HCT116 (cell line): ENCODE data around the gene SENP8. TPM values are rescaled to one million over a fixed set of nuclear protein-coding genes. Genes with fewer than 3 reads are reported as not detected.

ENCODE experiments used
- ATAC-seq: fragments of 200-7000 bp; cut with Tn5 transposase; 2 replicates; pipeline ENCODE4 v1.9.1; 2020; ENCODE audit warnings: mild to moderate bottlenecking, moderate library complexity
- BruUV-seq: library from RNA; stranded (reverse); fragments of 400-500 nt; replicated peaks from 2 replicates; lab custom pipeline; 2021; lab: Mats Ljungman, UMichigan
- CTCF ChIA-PET: fragments of 300-600 bp; sonication (Branson Sonifier 250); formaldehyde crosslinking; loops from one replicate; lab custom pipeline; 2021; ENCODE audit warnings: antibody characterized with exemption; lab: Charles Lee
- POLR2A ChIA-PET: fragments of 300-600, 350-600 bp; sonication (Branson Sonifier 250); formaldehyde crosslinking; loops from one replicate; lab custom pipeline; 2021; ENCODE audit warnings: antibody characterized with exemption; lab: Charles Lee
- RAD21 ChIA-PET, 2 experiments: fragments of 300-600 bp; sonication (Branson Sonifier 250); formaldehyde crosslinking; loops; one replicate each; lab custom pipeline; 2023; ENCODE audit warnings: low total read pairs in 2 of 2; ENCODE audit not compliant: uncharacterized antibody in 2 of 2, unreplicated experiment in 2 of 2, low non-redundant PET in 1 of 2; lab: Charles Lee
- DNase-seq: peaks from one replicate; pipeline ENCODE4 v3.0.0-alpha.2; 2010; ENCODE audit warnings: low read depth, low spot score
- H2AFZ ChIP-seq: fragments of 200-600 bp; shearing (Covaris generic), sonication (generic); 2 replicates; pipeline ENCODE4 v1.6.1; 2017; ENCODE audit warnings: low read depth, mixed run types, mixed read lengths, antibody characterized with exemption, low read length; ENCODE audit not compliant: poor library complexity, severe bottlenecking
- H3K27ac ChIP-seq: 2 replicates; pipeline ENCODE4 v1.5.1; 2012; ENCODE audit warnings: low read depth, low read length
- H3K27me3 ChIP-seq: fragments of 200-600 bp; sonication (generic); 2 replicates; pipeline ENCODE4 v1.6.1; 2016; ENCODE audit warnings: mixed run types, low read length, mixed read lengths; ENCODE audit not compliant: insufficient read depth
- H3K36me3 ChIP-seq, 2 experiments: fragments of 200-500 bp in 1 of 2; fragments of 200-600 bp in 1 of 2; sonication (Bioruptor generic) in 1 of 2; sonication (generic) in 1 of 2; 2 replicates each; pipeline versions ENCODE4 v1.5.1 to v1.6.1; 2014 to 2016; ENCODE audit warnings: low read length in 2 of 2, inconsistent platforms in 1 of 2, mixed read lengths in 1 of 2, mixed run types in 1 of 2; ENCODE audit not compliant: insufficient read depth in 2 of 2, control insufficient read depth in 1 of 2
- H3K4me1 ChIP-seq, 2 experiments: fragments of 200-600 bp in 1 of 2; sonication (generic) in 1 of 2; 2 replicates each; pipeline versions ENCODE4 v1.5.1 to v1.6.1; 2012 to 2017; ENCODE audit warnings: low read length in 2 of 2, inconsistent platforms in 1 of 2, mild to moderate bottlenecking in 1 of 2, mixed read lengths in 1 of 2, mixed run types in 1 of 2, moderate library complexity in 1 of 2; ENCODE audit not compliant: insufficient read depth in 2 of 2, control insufficient read depth in 1 of 2
- H3K4me2 ChIP-seq: fragments of 200-600 bp; sonication (generic); 2 replicates; pipeline ENCODE4 v1.6.1; 2017; ENCODE audit warnings: mixed run types, low read length, mixed read lengths
- H3K4me3 ChIP-seq, 2 experiments: fragments of 200-600 bp in 1 of 2; sonication (generic) in 1 of 2; replicated peaks in 1 of 2; 2 replicates each; pipeline ENCODE4 v1.5.1; 2011 to 2016; ENCODE audit warnings: low read length in 2 of 2, control low read depth in 1 of 2, low read depth in 1 of 2, mild to moderate bottlenecking in 1 of 2, mixed read lengths in 1 of 2, mixed run types in 1 of 2
- H3K79me2 ChIP-seq: fragments of 200-600 bp; sonication (generic); 2 replicates; pipeline ENCODE4 v1.6.1; 2017; ENCODE audit warnings: mild to moderate bottlenecking, mixed run types, low read length, moderate library complexity, mixed read lengths; ENCODE audit not compliant: insufficient read depth
- H3K9ac ChIP-seq: fragments of 200-600 bp; sonication (generic); 2 replicates; pipeline ENCODE4 v1.6.1; 2016; ENCODE audit warnings: low read length, mixed read lengths
- H3K9me2 ChIP-seq: fragments of 200-600 bp; sonication (generic), shearing (Covaris generic); 2 replicates; pipeline ENCODE4 v1.6.1; 2017; ENCODE audit warnings: mixed run types, mild to moderate bottlenecking, moderate library complexity; ENCODE audit not compliant: insufficient read depth
- H3K9me3 ChIP-seq, 2 experiments: fragments of 200-500 bp in 1 of 2; fragments of 200-600 bp in 1 of 2; sonication (Bioruptor generic) in 1 of 2; sonication (generic) in 1 of 2; 2 replicates each; pipeline ENCODE4 v1.6.1; 2014 to 2017; ENCODE audit warnings: low read length in 2 of 2, mixed read lengths in 2 of 2, inconsistent platforms in 1 of 2, low read depth in 1 of 2, mild to moderate bottlenecking in 1 of 2, mixed run types in 1 of 2, moderate library complexity in 1 of 2; ENCODE audit not compliant: control insufficient read depth in 1 of 2, insufficient read depth in 1 of 2
- H4K20me1 ChIP-seq: fragments of 200-600 bp; sonication (generic), shearing (Covaris generic); 2 replicates; pipeline ENCODE4 v1.6.1; 2017; ENCODE audit warnings: mixed run types, mild to moderate bottlenecking, moderate library complexity; ENCODE audit not compliant: insufficient read depth
- CEBPB ChIP-seq: IDR thresholded peaks from 2 replicates; pipeline ENCODE4 v1.6.1; 2012; ENCODE audit warnings: low read depth
- EGR1 ChIP-seq: IDR thresholded peaks from 2 replicates; pipeline ENCODE4 v1.6.1; 2012; ENCODE audit warnings: low read depth
- ELF1 ChIP-seq: IDR thresholded peaks from 2 replicates; pipeline ENCODE4 v1.6.1; 2012; ENCODE audit warnings: low read depth, borderline replicate concordance
- EZH2phosphoT487 ChIP-seq: fragments of 200-600 bp; IDR thresholded peaks from 2 replicates; pipeline ENCODE4 v1.6.1; 2018; ENCODE audit warnings: antibody characterized with exemption, borderline replicate concordance
- FOSL1 ChIP-seq: IDR thresholded peaks from 2 replicates; pipeline ENCODE4 v1.6.1; 2012; ENCODE audit warnings: low read depth
- JUND ChIP-seq: IDR thresholded peaks from 2 replicates; pipeline ENCODE4 v1.6.1; 2012
- MAX ChIP-seq: IDR thresholded peaks from 2 replicates; pipeline ENCODE4 v1.6.1; 2012
- POLR2A ChIP-seq: IDR thresholded peaks from 2 replicates; pipeline ENCODE4 v1.7.0; 2011; ENCODE audit warnings: borderline replicate concordance; ENCODE audit not compliant: insufficient read depth, insufficient read length; ENCODE audit errors: extremely low read depth
- POLR2AphosphoS5 ChIP-seq: IDR thresholded peaks from 2 replicates; pipeline ENCODE4 v1.6.1; 2011; ENCODE audit warnings: mild to moderate bottlenecking, low read depth, low read length, moderate library complexity
- RAD21 ChIP-seq: IDR thresholded peaks from 2 replicates; pipeline ENCODE4 v1.6.1; 2012; ENCODE audit warnings: low read depth, mild to moderate bottlenecking
- REST ChIP-seq: IDR thresholded peaks from 2 replicates; pipeline ENCODE4 v1.6.1; 2012; ENCODE audit warnings: low read depth
- SP1 ChIP-seq: IDR thresholded peaks from 2 replicates; pipeline ENCODE4 v1.6.1; 2012; ENCODE audit warnings: low read depth
- SRF ChIP-seq: IDR thresholded peaks from 2 replicates; pipeline ENCODE4 v1.6.1; 2012; ENCODE audit warnings: low read depth
- TCF7L2 ChIP-seq: IDR thresholded peaks from 2 replicates; pipeline ENCODE4 v1.7.0; 2011; ENCODE audit warnings: borderline replicate concordance, inconsistent platforms; ENCODE audit not compliant: insufficient read depth, insufficient read length; ENCODE audit errors: extremely low read depth
- ZFX ChIP-seq: fragments of 450-650 bp; IDR thresholded peaks from 2 replicates; pipeline ENCODE4 v1.6.1; 2017
- ZNF274 ChIP-seq: fragments of 200-500 bp; sonication (Bioruptor generic); IDR thresholded peaks from 2 replicates; pipeline ENCODE4 v1.6.1; 2014; ENCODE audit warnings: mild to moderate bottlenecking, low read depth, low read length, inconsistent platforms
- intact Hi-C: fragments of 100-400 bp; cut with micrococcal nuclease; formaldehyde crosslinking; loops from 2 replicates; pipeline ENCODE4 v1.10.0; 2022
- total RNA-seq: library from RNA; stranded (reverse); gene quantifications from one replicate; pipeline ENCODE4 v1.2.1, GENCODE V29; 2021; ENCODE audit not compliant: unreplicated experiment
- TF ChIP-seq, protein P1 (sequence below): IDR thresholded peaks from 2 replicates; pipeline ENCODE4 v1.6.1; 2012
- TF ChIP-seq, protein P2 (sequence below), 3 experiments: fragments of 200-600 bp in 1 of 3; sonication (generic) in 1 of 3; IDR thresholded peaks in 2 of 3; conservative IDR thresholded peaks in 1 of 3; 2 replicates each; pipeline ENCODE4 v1.5.1; 2012 to 2017; ENCODE audit warnings: low read depth in 2 of 3, low read length in 2 of 3, antibody characterized with exemption in 1 of 3, borderline replicate concordance in 1 of 3, control low read depth in 1 of 3, mild to moderate bottlenecking in 1 of 3, mixed read lengths in 1 of 3, mixed run types in 1 of 3, moderate library complexity in 1 of 3; ENCODE audit not compliant: insufficient read depth in 1 of 3

The SENP8 gene
- total RNA-seq, 1 experiment from 2014 or later = 3.8 TPM

GRCh38 chr15:72106068-72106467 is 12.1 kb upstream of the SENP8 start:
- no peak overlapping the region for H2AFZ ChIP-seq
- ChIA-PET RAD21 (no interaction called here), POLR2A (no interaction called here), CTCF (no interaction called here)
- H3K4me3 ChIP-seq = no peak overlapping the region
- H3K4me1 ChIP-seq = peaks cover 0 to 4% of the 10 kb centered on the region in 2 experiments; a peak in 2 of 4 replicates
- no peak overlapping the region for H3K27ac ChIP-seq
- intact Hi-C loops = no loop called here
- H3K27me3 ChIP-seq = no peaks in the 10 kb centered on the region
- DNase-seq (no peak), ATAC-seq (no peak)
- H3K9me2 ChIP-seq = no peaks in the 10 kb centered on the region
- no peak overlapping the region for H3K9ac ChIP-seq
- H3K79me2 ChIP-seq = peaks cover 20% of the 10 kb centered on the region
- H3K9me3 ChIP-seq = no peaks in the 10 kb centered on the region
- no TSS peak for BruUV-seq
- no peak overlapping the region for H3K4me2 ChIP-seq
- H3K36me3 ChIP-seq = no peaks in the 10 kb centered on the region
- TF ChIP-seq SRF (no peak), EZH2phosphoT487 (no peak), POLR2AphosphoS5 (no peak), FOSL1 (no peak), RAD21 (no peak), ELF1 (no peak), MAX (no peak), ZFX (no peak), TCF7L2 (no peak), ZNF274 (no peak), SP1 (no peak), CEBPB (no peak), JUND (no peak), POLR2A (no peak), REST (no peak), EGR1 (no peak)
- TF ChIP-seq, protein P1, sequence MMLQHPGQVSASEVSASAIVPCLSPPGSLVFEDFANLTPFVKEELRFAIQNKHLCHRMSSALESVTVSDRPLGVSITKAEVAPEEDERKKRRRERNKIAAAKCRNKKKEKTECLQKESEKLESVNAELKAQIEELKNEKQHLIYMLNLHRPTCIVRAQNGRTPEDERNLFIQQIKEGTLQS = no peak
- TF ChIP-seq, protein P2, sequence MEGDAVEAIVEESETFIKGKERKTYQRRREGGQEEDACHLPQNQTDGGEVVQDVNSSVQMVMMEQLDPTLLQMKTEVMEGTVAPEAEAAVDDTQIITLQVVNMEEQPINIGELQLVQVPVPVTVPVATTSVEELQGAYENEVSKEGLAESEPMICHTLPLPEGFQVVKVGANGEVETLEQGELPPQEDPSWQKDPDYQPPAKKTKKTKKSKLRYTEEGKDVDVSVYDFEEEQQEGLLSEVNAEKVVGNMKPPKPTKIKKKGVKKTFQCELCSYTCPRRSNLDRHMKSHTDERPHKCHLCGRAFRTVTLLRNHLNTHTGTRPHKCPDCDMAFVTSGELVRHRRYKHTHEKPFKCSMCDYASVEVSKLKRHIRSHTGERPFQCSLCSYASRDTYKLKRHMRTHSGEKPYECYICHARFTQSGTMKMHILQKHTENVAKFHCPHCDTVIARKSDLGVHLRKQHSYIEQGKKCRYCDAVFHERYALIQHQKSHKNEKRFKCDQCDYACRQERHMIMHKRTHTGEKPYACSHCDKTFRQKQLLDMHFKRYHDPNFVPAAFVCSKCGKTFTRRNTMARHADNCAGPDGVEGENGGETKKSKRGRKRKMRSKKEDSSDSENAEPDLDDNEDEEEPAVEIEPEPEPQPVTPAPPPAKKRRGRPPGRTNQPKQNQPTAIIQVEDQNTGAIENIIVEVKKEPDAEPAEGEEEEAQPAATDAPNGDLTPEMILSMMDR (IDR thresholded peaks at IDR 0.05 in 2 of 3, conservative IDR thresholded peaks at IDR 0.05 in 1 of 3; ENCODE audit: borderline replicate concordance in 1 of 3, insufficient read depth in 1 of 3, low read depth in 2 of 3, low read length in 2 of 3) = no peak
- no peaks in the 10 kb centered on the region for H4K20me1 ChIP-seq
